Endothelial cell of umbilical vein (primary cell): ENCODE data around the gene DBF4B. TPM values are rescaled to one million over a fixed set of nuclear protein-coding genes. Genes with fewer than 3 reads are reported as not detected.

Source experiments
- BruUV-seq: library from RNA; stranded (reverse); fragments of 400-500 nt; replicated peaks from 2 replicates; lab custom pipeline; 2021; lab: Mats Ljungman, UMichigan
- CTCF ChIA-PET: fragments of 300-600, 350-600 bp; sonication (Branson Sonifier 250); formaldehyde crosslinking; loops from one replicate; lab custom pipeline; 2021; ENCODE audit warnings: antibody characterized with exemption, inconsistent platforms; lab: Charles Lee
- POLR2A ChIA-PET: fragments of 300-600, 350-600 bp; sonication (Branson Sonifier 250); formaldehyde crosslinking; loops from one replicate; lab custom pipeline; 2021; ENCODE audit warnings: antibody characterized with exemption, inconsistent platforms; lab: Charles Lee
- DNase-seq: peaks from one replicate; pipeline ENCODE4 v3.0.0-alpha.2; 2011; ENCODE audit warnings: low read depth, low spot score
- FAIRE-seq: peaks from 2 replicates; lab custom pipeline; 2011; peaks lifted over from hg19 to GRCh38; lab: Jason Lieb, UNC
- H2AFZ ChIP-seq: 2 replicates; pipeline ENCODE4 v1.6.0; 2012; ENCODE audit warnings: low read depth, low read length, control low read depth, inconsistent platforms
- H3K27ac ChIP-seq: 2 replicates; pipeline ENCODE4 v1.5.1; 2011; ENCODE audit warnings: low read depth, mild to moderate bottlenecking, control low read depth, low read length, moderate library complexity; ENCODE audit not compliant: insufficient read depth
- H3K27me3 ChIP-seq, 2 experiments: 2 replicates each; pipeline versions ENCODE4 v1.6.0 to v1.6.1; 2011; ENCODE audit warnings: low read length in 2 of 2, mixed read lengths in 1 of 2; ENCODE audit not compliant: control insufficient read depth in 2 of 2, insufficient read depth in 2 of 2
- H3K36me3 ChIP-seq, 2 experiments: 2 replicates in 1 of 2; 3 replicates in 1 of 2; pipeline ENCODE4 v1.5.1; 2011; ENCODE audit warnings: low read length in 2 of 2, mild to moderate bottlenecking in 1 of 2, moderate library complexity in 1 of 2; ENCODE audit not compliant: control insufficient read depth in 2 of 2, insufficient read depth in 2 of 2; ENCODE audit errors: extremely low read depth in 1 of 2
- H3K4me1 ChIP-seq: 3 replicates; pipeline ENCODE4 v1.5.1; 2011; ENCODE audit warnings: mild to moderate bottlenecking, low read length; ENCODE audit not compliant: control insufficient read depth, insufficient read depth; ENCODE audit errors: extremely low read depth
- H3K4me2 ChIP-seq: 2 replicates; pipeline ENCODE4 v1.6.1; 2011; ENCODE audit warnings: low read length, control low read depth, mixed read lengths; ENCODE audit not compliant: insufficient read depth
- H3K4me3 ChIP-seq, 3 experiments: fragments of 200-600 bp in 1 of 3; sonication (generic), shearing (Covaris generic) in 1 of 3; replicated peaks in 1 of 3; 2 replicates each; pipeline ENCODE4 v1.5.1; 2011 to 2016; ENCODE audit warnings: control low read depth in 3 of 3, low read length in 3 of 3, mild to moderate bottlenecking in 2 of 3, inconsistent platforms in 1 of 3, low read depth in 1 of 3, moderate library complexity in 1 of 3; ENCODE audit not compliant: insufficient read depth in 1 of 3
- H3K79me2 ChIP-seq: 2 replicates; pipeline ENCODE4 v1.6.0; 2012; ENCODE audit warnings: low read length, inconsistent platforms; ENCODE audit not compliant: control insufficient read depth, insufficient read depth
- H3K9ac ChIP-seq: replicated peaks from 2 replicates; pipeline ENCODE3; 2011; ENCODE audit warnings: low read length, control low read depth; ENCODE audit not compliant: insufficient read depth; ENCODE audit errors: extremely low read depth
- H3K9me1 ChIP-seq: replicated peaks from 3 replicates; pipeline ENCODE4 v1.6.0; 2011; ENCODE audit warnings: mild to moderate bottlenecking, low read length; ENCODE audit not compliant: control insufficient read depth, insufficient read depth; ENCODE audit errors: extremely low read depth
- H3K9me3 ChIP-seq: replicated peaks from 2 replicates; pipeline ENCODE4 v1.5.1; 2012; ENCODE audit warnings: low read length, inconsistent platforms; ENCODE audit not compliant: control insufficient read depth, insufficient read depth
- H4K20me1 ChIP-seq: replicated peaks from 2 replicates; pipeline ENCODE3; 2011; ENCODE audit warnings: mild to moderate bottlenecking, low read length; ENCODE audit not compliant: control insufficient read depth, insufficient read depth; ENCODE audit errors: extremely low read depth
- EZH2 ChIP-seq: IDR thresholded peaks from 2 replicates; pipeline ENCODE4 v1.6.1; 2012; ENCODE audit warnings: borderline replicate concordance, low read depth, mild to moderate bottlenecking, moderate library complexity, low read length, inconsistent platforms; ENCODE audit not compliant: severe bottlenecking
- FOS ChIP-seq: IDR thresholded peaks from 2 replicates; pipeline ENCODE4 v1.6.1; 2011; ENCODE audit warnings: mild to moderate bottlenecking, low read length, moderate library complexity, borderline replicate concordance; ENCODE audit not compliant: insufficient read depth
- GATA2 ChIP-seq: IDR thresholded peaks from 2 replicates; pipeline ENCODE4 v1.7.0; 2011; ENCODE audit warnings: low read depth, mild to moderate bottlenecking, moderate library complexity, mixed read lengths, low read length; ENCODE audit not compliant: insufficient read length, insufficient read depth
- JUN ChIP-seq: IDR thresholded peaks from 2 replicates; pipeline ENCODE4 v1.6.1; 2011; ENCODE audit warnings: borderline replicate concordance, low read depth; ENCODE audit not compliant: insufficient read length, insufficient read depth
- MYC ChIP-seq: IDR thresholded peaks from one replicate; pipeline ENCODE4 v1.6.1; 2011; ENCODE audit warnings: mild to moderate bottlenecking, low read depth, low read length
- POLR2A ChIP-seq: IDR thresholded peaks from 2 replicates; pipeline ENCODE4 v1.6.1; 2012; ENCODE audit warnings: low read depth, mild to moderate bottlenecking, control low read depth, low read length
- POLR2AphosphoS5 ChIP-seq: IDR thresholded peaks from 2 replicates; pipeline ENCODE4 v1.6.1; 2012; ENCODE audit warnings: low read depth, mild to moderate bottlenecking, control low read depth, low read length, moderate library complexity; ENCODE audit not compliant: insufficient read depth
- dilution Hi-C: fragments of 300-500 bp; cut with MboI; formaldehyde crosslinking; loops from one replicate; pipeline ENCODE4 v1.15.0; 2019; ENCODE audit warnings: low sequenced_read_pairs; ENCODE audit not compliant: extremely low pct_ligation_motif_present
- intact Hi-C: fragments of 100-400 bp; cut with micrococcal nuclease; formaldehyde crosslinking; loops from one replicate; pipeline ENCODE4 v1.10.0; 2022
- polyA plus RNA-seq, 4 experiments: library from polyadenylated mRNA; depleted of rRNA in 3 of 4; stranded (reverse) in 3 of 4; unstranded in 1 of 4; fragments of >200 nt; gene quantifications; 2 replicates each; pipeline versions ENCODE4 v1.2.1 to v1.2.3, GENCODE V29; 2011 to 2012; ENCODE audit warnings: missing spikeins in 1 of 4
- total RNA-seq: library from RNA; stranded (reverse); gene quantifications from 2 replicates; pipeline ENCODE4 v1.2.3, GENCODE V29; 2021
- TF ChIP-seq, protein P1 (sequence below), 2 donors: IDR thresholded peaks; 1 replicate in 1 of 2; 2 replicates in 1 of 2; pipeline ENCODE4 v1.5.1; 2011; ENCODE audit warnings: low read length in 2 of 2, mild to moderate bottlenecking in 2 of 2, moderate library complexity in 2 of 2, control low read depth in 1 of 2, inconsistent platforms in 1 of 2, low read depth in 1 of 2; ENCODE audit not compliant: insufficient read depth in 1 of 2; ENCODE audit errors: extremely low read depth in 1 of 2
- TF ChIP-seq, protein P2 (sequence below): IDR thresholded peaks from 2 replicates; pipeline ENCODE4 v1.6.1; 2011; ENCODE audit not compliant: insufficient read depth, insufficient read length

DBF4B gene
- total and polyA plus RNA-seq, 2 donors (not counting 3 experiments of a cell fraction or from before 2014, with no cell fraction given): 12.5 to 26.2 TPM

GRCh38 chr17:44672479-44673093 is 35.9 kb upstream of the DBF4B start:
- ChIA-PET POLR2A (no interaction called here), CTCF (interaction anchor here (0.9 to 4.2 kb wide), 9 partner anchors 10 to 139 kb away, joined by 3 to 43 read pairs (median 5); partner anchors contain the start of gene FZD2)
- H3K9me3 ChIP-seq: no peaks in the 10 kb centered on the region
- H4K20me1 ChIP-seq: no peaks in the 10 kb centered on the region
- FAIRE-seq (peak; percentile 40), DNase-seq (peak; percentile 44)
- no peaks in the 10 kb centered on the region for H3K9me1 ChIP-seq
- no peaks in the 10 kb centered on the region for H3K79me2 ChIP-seq
- no TSS peak for BruUV-seq
- intact Hi-C loops (loop anchor here (1.0 to 5.0 kb wide), 2 partner anchors 90 to 139 kb away; no protein-coding TSS in a partner anchor), dilution Hi-C loops (no loop called here)
- H2AFZ ChIP-seq: no peak overlapping the region
- H3K4me3 ChIP-seq: no peak overlapping the region
- H3K9ac ChIP-seq: no peak overlapping the region
- H3K4me2 ChIP-seq: no peak overlapping the region
- H3K36me3 ChIP-seq: no peaks in the 10 kb centered on the region
- peaks cover 10% of the 10 kb centered on the region for H3K4me1 ChIP-seq
- peaks cover 0 to 2% of the 10 kb centered on the region in 2 experiments for H3K27me3 ChIP-seq
- TF ChIP-seq, protein P1, sequence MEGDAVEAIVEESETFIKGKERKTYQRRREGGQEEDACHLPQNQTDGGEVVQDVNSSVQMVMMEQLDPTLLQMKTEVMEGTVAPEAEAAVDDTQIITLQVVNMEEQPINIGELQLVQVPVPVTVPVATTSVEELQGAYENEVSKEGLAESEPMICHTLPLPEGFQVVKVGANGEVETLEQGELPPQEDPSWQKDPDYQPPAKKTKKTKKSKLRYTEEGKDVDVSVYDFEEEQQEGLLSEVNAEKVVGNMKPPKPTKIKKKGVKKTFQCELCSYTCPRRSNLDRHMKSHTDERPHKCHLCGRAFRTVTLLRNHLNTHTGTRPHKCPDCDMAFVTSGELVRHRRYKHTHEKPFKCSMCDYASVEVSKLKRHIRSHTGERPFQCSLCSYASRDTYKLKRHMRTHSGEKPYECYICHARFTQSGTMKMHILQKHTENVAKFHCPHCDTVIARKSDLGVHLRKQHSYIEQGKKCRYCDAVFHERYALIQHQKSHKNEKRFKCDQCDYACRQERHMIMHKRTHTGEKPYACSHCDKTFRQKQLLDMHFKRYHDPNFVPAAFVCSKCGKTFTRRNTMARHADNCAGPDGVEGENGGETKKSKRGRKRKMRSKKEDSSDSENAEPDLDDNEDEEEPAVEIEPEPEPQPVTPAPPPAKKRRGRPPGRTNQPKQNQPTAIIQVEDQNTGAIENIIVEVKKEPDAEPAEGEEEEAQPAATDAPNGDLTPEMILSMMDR (IDR thresholded peaks at IDR 0.05; ENCODE audit: extremely low read depth in 1 of 2, insufficient read depth in 1 of 2, low read depth in 1 of 2, low read length in 2 of 2): peak; percentile 35 to 46
- no peak for TF ChIP-seq MYC
- TF ChIP-seq POLR2AphosphoS5: no peak
- no peak overlapping the region for H3K27ac ChIP-seq

DNA sequence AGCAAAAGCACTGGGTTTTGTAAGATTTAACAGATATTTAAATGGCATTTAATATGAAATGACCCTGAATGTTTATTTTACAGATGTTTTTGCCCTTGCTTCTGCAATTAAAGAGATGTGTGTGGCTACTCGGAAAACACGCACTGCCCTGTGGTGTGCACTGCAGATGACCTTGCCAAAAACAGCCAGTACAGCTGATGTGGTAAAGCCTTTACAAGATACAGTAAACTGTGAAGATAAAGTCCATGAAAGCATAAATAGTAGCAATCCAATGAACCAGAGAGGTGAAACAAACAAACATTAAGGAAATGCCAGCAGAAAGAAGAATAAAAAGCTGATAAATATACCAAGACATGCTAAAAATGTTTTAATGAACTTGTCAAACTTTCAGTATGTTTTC is 34.6 kb upstream of the DBF4B start:
- FAIRE-seq (no peak), DNase-seq (no peak)
- TF ChIP-seq GATA2 (no peak), FOS (no peak), EZH2 (no peak), POLR2A (no peak), POLR2AphosphoS5 (no peak), MYC (no peak), JUN (no peak)
- TF ChIP-seq, protein P2, sequence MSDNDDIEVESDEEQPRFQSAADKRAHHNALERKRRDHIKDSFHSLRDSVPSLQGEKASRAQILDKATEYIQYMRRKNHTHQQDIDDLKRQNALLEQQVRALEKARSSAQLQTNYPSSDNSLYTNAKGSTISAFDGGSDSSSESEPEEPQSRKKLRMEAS: no peak
- TF ChIP-seq, protein P1 (IDR thresholded peaks at IDR 0.05; ENCODE audit: extremely low read depth in 1 of 2, insufficient read depth in 1 of 2, low read depth in 1 of 2, low read length in 2 of 2): no peak
- Histone ChIP-seq H3K9me3 (no peaks in the 10 kb centered on the region), H3K27me3 (no peaks in the 10 kb centered on the region), H3K36me3 (peaks cover 0 to 3% of the 10 kb centered on the region in 2 experiments), H3K9me1 (no peaks in the 10 kb centered on the region), H3K4me3 (no peak overlapping the region), H4K20me1 (no peaks in the 10 kb centered on the region), H2AFZ (no peak overlapping the region), H3K4me1 (peaks cover 14% of the 10 kb centered on the region), H3K79me2 (no peaks in the 10 kb centered on the region), H3K9ac (no peak overlapping the region), H3K27ac (no peak overlapping the region), H3K4me2 (no peak overlapping the region)
- intact Hi-C loops (loop anchor here (5.0 kb wide), 1 partner anchor 92 kb away; no protein-coding TSS in a partner anchor), dilution Hi-C loops (no loop called here)
- CTCF ChIA-PET: no interaction called here
- POLR2A ChIA-PET: no interaction called here
- BruUV-seq: no TSS peak
